Activated T-helper 17 cell treated with anti-CD3 and anti-CD28 coated beads, Interleukin-2, amount 50 U/mL, for 72 hours (primary cell): ENCODE measurements around the gene ANKH. TPM values are rescaled to one million over a fixed set of nuclear protein-coding genes. Genes with fewer than 3 reads are reported as not detected.
"Not testable (repeated sequence)": the region's sequence is repeated elsewhere in the genome, so short reads cannot be mapped to it uniquely, and the experiment has no call there.

Source experiments
- ATAC-seq: fragments of 150-1000 bp; cut with Tn5 transposase; replicated peaks from 2 replicates; pipeline ENCODE4 v1.10.0; 2021; ENCODE audit warnings: mild to moderate bottlenecking, moderate library complexity
- H3K27ac Mint-ChIP-seq: one replicate; pipeline ENCODE4 v1.8.0; 2022; ENCODE audit warnings: mixed read lengths
- H3K27me3 Mint-ChIP-seq: one replicate; pipeline ENCODE4 v1.8.0; 2022; ENCODE audit warnings: mixed read lengths
- H3K36me3 Mint-ChIP-seq: one replicate; pipeline ENCODE4 v1.8.0; 2022; ENCODE audit warnings: low read depth, mild to moderate bottlenecking, mixed read lengths
- H3K4me1 Mint-ChIP-seq: one replicate; pipeline ENCODE4 v1.8.0; 2022; ENCODE audit warnings: mixed read lengths
- H3K4me3 Mint-ChIP-seq: one replicate; pipeline ENCODE4 v1.8.0; 2022; ENCODE audit warnings: mild to moderate bottlenecking, mixed read lengths
- H3K9me3 Mint-ChIP-seq: one replicate; pipeline ENCODE4 v1.8.0; 2022; ENCODE audit warnings: mixed read lengths
- total RNA-seq, 2 donors: library from RNA; stranded (reverse); gene quantifications; one replicate each; pipeline ENCODE4 v1.2.3, GENCODE V29; 2022

Gene ANKH
- total RNA-seq, 2 donors from 2014 or later, result 101 to 193 TPM

- H3K27me3 Mint-ChIP-seq, result no peaks in the 10 kb centered on the region
- ATAC-seq, result no peak
- H3K36me3 Mint-ChIP-seq, result no peaks in the 10 kb centered on the region
- H3K4me3 Mint-ChIP-seq, result no peak overlapping the region
- H3K27ac Mint-ChIP-seq, result no peak overlapping the region
- H3K9me3 Mint-ChIP-seq, result no peaks in the 10 kb centered on the region
- H3K4me1 Mint-ChIP-seq, result no peaks in the 10 kb centered on the region
Measured at GRCh38 chr5:14900693-14901461, 29.3 kb upstream of the ANKH start.

- H3K4me3 Mint-ChIP-seq, result no peak overlapping the region
- ATAC-seq, result no peak
- no peaks in the 10 kb centered on the region for H3K27me3 Mint-ChIP-seq
- no peaks in the 10 kb centered on the region for H3K4me1 Mint-ChIP-seq
- no peaks in the 10 kb centered on the region for H3K36me3 Mint-ChIP-seq
- H3K27ac Mint-ChIP-seq, result no peak overlapping the region
- H3K9me3 Mint-ChIP-seq, result no peaks in the 10 kb centered on the region
Measured at GRCh38 chr5:14896131-14896530, 24.6 kb upstream of the ANKH start.

GRCh38 chr5:14895301-14895700 lies 23.7 kb upstream of the ANKH start:
- H3K27me3 Mint-ChIP-seq, result no peaks in the 10 kb centered on the region
- no peaks in the 10 kb centered on the region for H3K9me3 Mint-ChIP-seq
- no peaks in the 10 kb centered on the region for H3K4me1 Mint-ChIP-seq
- no peak for ATAC-seq
- no peaks in the 10 kb centered on the region for H3K36me3 Mint-ChIP-seq
- H3K27ac Mint-ChIP-seq, result no peak overlapping the region
- H3K4me3 Mint-ChIP-seq, result no peak overlapping the region

GRCh38 chr5:14894748-14895147 lies 23.2 kb upstream of the ANKH start:
- Mint-ChIP-seq H3K4me3 (no peak overlapping the region), H3K27ac (no peak overlapping the region), H3K9me3 (no peaks in the 10 kb centered on the region), H3K27me3 (no peaks in the 10 kb centered on the region), H3K4me1 (no peaks in the 10 kb centered on the region), H3K36me3 (no peaks in the 10 kb centered on the region)
- ATAC-seq, result no peak

GRCh38 chr5:14893381-14893780 lies 21.8 kb upstream of the ANKH start:
- no peaks in the 10 kb centered on the region for H3K36me3 Mint-ChIP-seq
- H3K4me1 Mint-ChIP-seq, result no peaks in the 10 kb centered on the region
- no peaks in the 10 kb centered on the region for H3K27me3 Mint-ChIP-seq
- H3K27ac Mint-ChIP-seq, result no peak overlapping the region
- no peaks in the 10 kb centered on the region for H3K9me3 Mint-ChIP-seq
- no peak for ATAC-seq
- no peak overlapping the region for H3K4me3 Mint-ChIP-seq

- H3K4me3 Mint-ChIP-seq, result no peak overlapping the region
- H3K36me3 Mint-ChIP-seq, result no peaks in the 10 kb centered on the region
- H3K4me1 Mint-ChIP-seq, result no peaks in the 10 kb centered on the region
- H3K27me3 Mint-ChIP-seq, result no peaks in the 10 kb centered on the region
- no peaks in the 10 kb centered on the region for H3K9me3 Mint-ChIP-seq
- H3K27ac Mint-ChIP-seq, result peak overlapping the region; percentile 68
- ATAC-seq, result peak; percentile 39
Measured at GRCh38 chr5:14890846-14891245, 19.3 kb upstream of the ANKH start.

- ATAC-seq, result no peak
- no peak overlapping the region for H3K4me3 Mint-ChIP-seq
- H3K27me3 Mint-ChIP-seq, result no peaks in the 10 kb centered on the region
- no peaks in the 10 kb centered on the region for H3K4me1 Mint-ChIP-seq
- H3K36me3 Mint-ChIP-seq, result no peaks in the 10 kb centered on the region
- no peak overlapping the region for H3K27ac Mint-ChIP-seq
- H3K9me3 Mint-ChIP-seq, result no peaks in the 10 kb centered on the region
Measured at GRCh38 chr5:14884062-14884612, 12.6 kb upstream of the ANKH start.

GRCh38 chr5:14882658-14883580 lies 11.3 kb upstream of the ANKH start:
- Mint-ChIP-seq H3K36me3 (no peaks in the 10 kb centered on the region), H3K4me3 (no peak overlapping the region), H3K27ac (no peak overlapping the region), H3K4me1 (no peaks in the 10 kb centered on the region), H3K27me3 (no peaks in the 10 kb centered on the region), H3K9me3 (no peaks in the 10 kb centered on the region)
- ATAC-seq, result peak; percentile 12

GRCh38 chr5:14881826-14882225 lies 10.2 kb upstream of the ANKH start:
- H3K36me3 Mint-ChIP-seq, result no peaks in the 10 kb centered on the region
- H3K27me3 Mint-ChIP-seq, result no peaks in the 10 kb centered on the region
- no peak for ATAC-seq
- no peaks in the 10 kb centered on the region for H3K4me1 Mint-ChIP-seq
- no peak overlapping the region for H3K4me3 Mint-ChIP-seq
- H3K27ac Mint-ChIP-seq, result no peak overlapping the region
- H3K9me3 Mint-ChIP-seq, result no peaks in the 10 kb centered on the region

GRCh38 chr5:14880688-14881087 lies 9.1 kb upstream of the ANKH start:
- Mint-ChIP-seq H3K4me1 (no peaks in the 10 kb centered on the region), H3K27ac (no peak overlapping the region), H3K9me3 (no peaks in the 10 kb centered on the region), H3K4me3 (no peak overlapping the region), H3K27me3 (no peaks in the 10 kb centered on the region), H3K36me3 (no peaks in the 10 kb centered on the region)
- no peak for ATAC-seq

- no peak overlapping the region for H3K27ac Mint-ChIP-seq
- no peaks in the 10 kb centered on the region for H3K27me3 Mint-ChIP-seq
- H3K9me3 Mint-ChIP-seq, result no peaks in the 10 kb centered on the region
- H3K4me1 Mint-ChIP-seq, result no peaks in the 10 kb centered on the region
- no peak overlapping the region for H3K4me3 Mint-ChIP-seq
- H3K36me3 Mint-ChIP-seq, result no peaks in the 10 kb centered on the region
- no peak for ATAC-seq
Measured at GRCh38 chr5:14879937-14880589, 8.5 kb upstream of the ANKH start.

- ATAC-seq, result no peak
- Mint-ChIP-seq H3K27me3 (no peaks in the 10 kb centered on the region), H3K4me3 (no peak overlapping the region), H3K27ac (no peak overlapping the region), H3K36me3 (no peaks in the 10 kb centered on the region), H3K9me3 (no peaks in the 10 kb centered on the region), H3K4me1 (no peaks in the 10 kb centered on the region)
Measured at GRCh38 chr5:14879393-14879792, 7.8 kb upstream of the ANKH start.

GRCh38 chr5:14878192-14878591 lies 6.6 kb upstream of the ANKH start:
- not testable (repeated sequence) for H3K27ac Mint-ChIP-seq, H3K27me3 Mint-ChIP-seq, H3K36me3 Mint-ChIP-seq, H3K4me1 Mint-ChIP-seq, ATAC-seq, H3K9me3 Mint-ChIP-seq, H3K4me3 Mint-ChIP-seq

GRCh38 chr5:14876095-14876494 lies 4.5 kb upstream of the ANKH start:
- H3K4me1 Mint-ChIP-seq, result no peaks in the 10 kb centered on the region
- no peaks in the 10 kb centered on the region for H3K36me3 Mint-ChIP-seq
- H3K27me3 Mint-ChIP-seq, result no peaks in the 10 kb centered on the region
- no peak overlapping the region for H3K4me3 Mint-ChIP-seq
- no peak for ATAC-seq
- H3K9me3 Mint-ChIP-seq, result no peaks in the 10 kb centered on the region
- H3K27ac Mint-ChIP-seq, result no peak overlapping the region
